Heart left ventricle (tissue), 13 donors: ENCODE results near the gene YJEFN3.

ENCODE experiments used
- CTCF ChIP-seq, 12 donors: fragments of 200-600 bp; sonication (generic) in 4 of 12; IDR thresholded peaks; one replicate each; pipeline versions ENCODE4 v1.5.0 to v1.8.0; 2018 to 2022; ENCODE audit warnings: antibody characterized with exemption in 12 of 12, mild to moderate bottlenecking in 5 of 12
- POLR2A ChIP-seq, 2 donors: fragments of 450-650 bp; IDR thresholded peaks; one replicate each; pipeline ENCODE4 v1.6.1; 2017; ENCODE audit warnings: antibody characterized with exemption in 2 of 2, mild to moderate bottlenecking in 2 of 2, moderate library complexity in 2 of 2
- donor health status: ischemic (EF 13 %, LVEDD 7.1; RV severe dilation, severe dysfunction).
- donor health status: DM: no; HTN: yes; CAD: no.
- donor health status: DM: no; HTN: no; CAD: no.
- donor health status: ischemic (EF 25% LVEDD 6.9; RV normal size, moderate dysfunction).
- donor health status: ischemic (EF 25% LVEDD 5.7; RV mildly dilated, moderate dysfunction).
- donor health status: ischemic (EF 35%, LVEDD 5.7; RV mildly dilated, moderate dysfunction).
- donor health status: nonischemic (EF 11% LVEDD 7.7; RV severe dilation, severe dysfunction).
- donor health status: DM: yes; HTN: yes; CAD: no.
- donor health status: PGD.
- donor health status: ischemic (EF 29% LVEDD 5.4; RV normal size, mild dysfunction).
- donor health status: nonischemic (EF 23%, LVEDD 6.1; RV moderate dilation, normal function).

- no peak for TF ChIP-seq CTCF (IDR thresholded peaks at IDR 0.05)
- TF ChIP-seq POLR2A (IDR thresholded peaks at IDR 0.05), result no peak
Observed at GRCh38 chr19:19540064-19540714, 11.5 kb downstream of the YJEFN3 start.
